GM12801 (cell line): ENCODE measurements around the gene SLC39A6.

ENCODE experiments used
- TF ChIP-seq, protein P1 (sequence below): IDR thresholded peaks from one replicate; pipeline ENCODE4 v1.5.1; 2011; ENCODE audit warnings: control low read depth; ENCODE audit not compliant: insufficient read length; ENCODE audit errors: extremely low read depth

The SLC39A6 gene

DNA sequence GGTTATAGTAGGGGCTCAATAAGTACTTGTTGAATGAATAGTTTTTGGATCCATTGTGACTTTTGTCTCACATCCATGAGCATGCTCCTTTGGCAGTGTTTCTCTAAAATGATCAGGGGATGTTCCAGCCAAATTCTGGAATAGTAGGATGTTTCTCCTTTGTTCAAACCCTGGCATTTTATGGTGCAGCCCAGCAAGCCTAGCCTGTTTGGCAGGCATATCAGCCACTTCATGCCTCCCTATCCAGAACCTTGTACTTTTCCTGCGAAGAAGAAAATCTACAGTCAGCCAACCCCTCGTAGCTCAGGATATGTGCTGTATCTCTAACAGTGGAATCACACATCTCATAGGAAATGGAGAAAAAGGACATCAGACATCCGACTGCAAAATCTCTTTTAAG is 34.7 kb downstream of the SLC39A6 start:
- TF ChIP-seq, protein P1, sequence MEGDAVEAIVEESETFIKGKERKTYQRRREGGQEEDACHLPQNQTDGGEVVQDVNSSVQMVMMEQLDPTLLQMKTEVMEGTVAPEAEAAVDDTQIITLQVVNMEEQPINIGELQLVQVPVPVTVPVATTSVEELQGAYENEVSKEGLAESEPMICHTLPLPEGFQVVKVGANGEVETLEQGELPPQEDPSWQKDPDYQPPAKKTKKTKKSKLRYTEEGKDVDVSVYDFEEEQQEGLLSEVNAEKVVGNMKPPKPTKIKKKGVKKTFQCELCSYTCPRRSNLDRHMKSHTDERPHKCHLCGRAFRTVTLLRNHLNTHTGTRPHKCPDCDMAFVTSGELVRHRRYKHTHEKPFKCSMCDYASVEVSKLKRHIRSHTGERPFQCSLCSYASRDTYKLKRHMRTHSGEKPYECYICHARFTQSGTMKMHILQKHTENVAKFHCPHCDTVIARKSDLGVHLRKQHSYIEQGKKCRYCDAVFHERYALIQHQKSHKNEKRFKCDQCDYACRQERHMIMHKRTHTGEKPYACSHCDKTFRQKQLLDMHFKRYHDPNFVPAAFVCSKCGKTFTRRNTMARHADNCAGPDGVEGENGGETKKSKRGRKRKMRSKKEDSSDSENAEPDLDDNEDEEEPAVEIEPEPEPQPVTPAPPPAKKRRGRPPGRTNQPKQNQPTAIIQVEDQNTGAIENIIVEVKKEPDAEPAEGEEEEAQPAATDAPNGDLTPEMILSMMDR, result no peak

DNA sequence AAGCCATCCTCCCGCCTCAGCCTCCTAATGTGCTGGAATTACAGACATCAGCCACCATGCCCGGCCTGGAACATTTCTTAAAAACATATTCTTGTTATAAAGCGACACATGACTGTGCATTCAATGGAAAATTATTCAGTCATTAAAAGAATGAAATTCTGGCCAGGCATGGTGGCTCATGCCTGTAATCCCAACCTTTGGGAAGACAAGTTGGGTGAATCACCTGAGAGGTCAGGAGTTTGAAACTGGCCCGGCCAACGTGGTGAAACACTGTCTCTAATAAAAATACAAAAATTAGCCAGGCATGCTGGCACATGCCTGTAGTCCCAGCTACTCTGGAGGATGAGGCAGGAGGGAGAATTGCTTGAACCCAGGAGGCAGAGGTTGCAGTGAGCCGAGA is 40.1 kb downstream of the SLC39A6 start:
- TF ChIP-seq, protein P1, result no peak

GRCh38 chr18:36088256-36088655 is 40.9 kb downstream of the SLC39A6 start:
- TF ChIP-seq, protein P1, result no peak

GRCh38 chr18:36086186-36086585 is 43.0 kb downstream of the SLC39A6 start:
- TF ChIP-seq, protein P1, result no peak

DNA sequence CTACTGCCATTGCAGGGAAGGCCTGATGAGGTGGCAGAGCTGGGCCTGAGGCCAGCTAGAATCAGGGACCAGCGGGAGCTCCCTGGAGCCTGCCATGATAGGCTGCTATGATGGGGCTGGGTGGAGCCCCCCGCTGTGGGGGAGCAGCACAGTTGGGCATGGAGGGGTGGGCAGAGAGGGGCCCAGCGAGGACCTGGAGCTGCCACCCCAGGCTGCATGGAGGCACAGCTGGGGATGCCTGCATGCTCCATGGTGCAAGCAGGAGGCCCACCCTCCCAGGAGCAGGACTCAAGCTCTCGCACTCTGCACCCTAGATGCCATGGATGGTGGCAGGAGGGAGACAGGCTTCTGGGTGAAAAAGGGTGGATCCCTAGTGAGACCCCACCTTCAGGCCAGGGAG is 43.9 kb downstream of the SLC39A6 start:
- TF ChIP-seq, protein P1, result no peak

GRCh38 chr18:36083729-36084128 is 45.4 kb downstream of the SLC39A6 start:
- TF ChIP-seq, protein P1, result no peak

GRCh38 chr18:36078751-36079529 is 50.2 kb downstream of the SLC39A6 start:
- TF ChIP-seq, protein P1, result no peak
